NCI-H345 treated with DMSO at 0.1 percent for 48 hours (cell line): ENCODE results near the gene FRMD4A.
"Not testable (repeated sequence)": the region's sequence is repeated elsewhere in the genome, so short reads cannot be mapped to it uniquely, and the experiment has no call there.

Experiments used
- DNase-seq: peaks from one replicate; lab custom pipeline; 2025; ENCODE audit not compliant: unreplicated experiment; lab: John Stamatoyannopoulos, UW

The FRMD4A gene

DNA sequence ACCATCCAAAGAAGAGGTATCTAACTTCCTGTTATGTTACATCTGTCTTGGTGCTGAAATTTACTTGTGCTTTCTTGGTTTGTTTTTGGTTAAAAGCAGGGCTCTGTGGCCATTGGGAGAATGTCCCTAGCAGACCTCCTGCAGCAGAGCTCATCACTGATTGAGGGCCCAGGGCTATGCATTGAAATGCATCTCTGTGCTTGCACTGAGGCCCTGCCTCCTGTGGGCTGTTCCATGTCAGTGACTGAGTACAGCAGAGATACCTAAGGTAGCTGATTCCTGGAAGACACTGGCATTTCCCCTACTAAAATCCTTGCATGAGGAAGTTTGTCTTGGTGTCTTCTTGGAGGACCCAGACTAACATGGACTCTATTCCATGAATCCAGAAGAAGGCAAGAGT is 213.9 kb downstream of the FRMD4A start:
- no peak for DNase-seq

DNA sequence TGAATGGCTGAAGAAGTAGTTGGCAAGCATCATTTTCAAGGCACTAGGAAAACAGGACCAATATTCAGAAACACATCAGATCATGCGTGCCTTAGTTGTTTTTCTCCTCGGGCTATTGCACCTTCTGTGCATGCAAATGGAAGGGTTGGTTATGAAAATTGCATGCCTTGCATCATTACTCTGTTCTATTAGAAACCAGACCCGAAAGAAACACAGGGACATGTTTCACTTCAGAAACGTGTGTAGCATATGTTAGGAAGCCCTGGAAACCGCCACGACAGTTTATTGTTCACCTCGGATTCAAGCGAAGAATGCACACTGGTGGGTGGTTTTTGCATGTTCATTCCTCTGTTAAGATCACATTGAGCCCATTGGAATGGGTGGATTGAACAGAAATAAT is 214.7 kb downstream of the FRMD4A start:
- DNase-seq: no peak

DNA sequence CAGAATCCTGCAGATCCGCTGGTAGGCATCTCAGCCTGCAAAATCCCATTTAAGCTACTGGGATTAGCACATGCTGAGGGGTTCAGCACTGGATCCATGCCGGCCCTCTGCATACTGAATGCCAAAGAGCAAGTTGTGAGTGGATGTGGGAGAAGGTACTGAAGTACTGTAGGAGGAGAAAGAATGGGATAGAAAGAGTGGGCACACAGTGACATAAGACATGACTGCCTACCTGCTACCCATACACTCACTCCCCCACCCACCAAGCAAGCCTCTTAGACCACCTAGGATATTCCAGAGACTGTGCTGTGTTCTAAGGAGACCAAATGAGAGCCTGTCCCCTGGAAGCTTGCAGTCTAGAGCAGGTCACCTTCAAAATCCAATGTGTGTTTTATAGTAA is 215.9 kb downstream of the FRMD4A start:
- no peak for DNase-seq

DNA sequence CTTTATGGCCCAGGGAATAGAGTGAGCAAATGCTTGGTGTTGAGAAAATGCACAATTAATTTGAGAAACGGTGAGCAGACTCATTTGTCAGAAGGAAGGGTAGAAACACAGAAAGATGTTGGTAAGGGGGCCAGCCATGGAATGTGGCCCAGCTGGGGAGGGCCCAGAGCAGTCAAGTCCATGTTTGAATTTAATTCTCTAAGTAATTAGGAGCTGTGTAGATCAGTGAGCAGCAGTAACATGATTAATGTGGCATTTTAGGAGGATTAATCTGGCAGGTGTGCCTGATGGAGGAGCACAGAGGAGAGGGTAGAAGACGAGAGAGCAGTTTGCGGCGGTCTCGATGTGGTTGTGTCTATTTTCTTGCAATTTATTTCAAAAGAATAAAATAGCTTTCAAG is 218.7 kb downstream of the FRMD4A start:
- DNase-seq: no peak

DNA sequence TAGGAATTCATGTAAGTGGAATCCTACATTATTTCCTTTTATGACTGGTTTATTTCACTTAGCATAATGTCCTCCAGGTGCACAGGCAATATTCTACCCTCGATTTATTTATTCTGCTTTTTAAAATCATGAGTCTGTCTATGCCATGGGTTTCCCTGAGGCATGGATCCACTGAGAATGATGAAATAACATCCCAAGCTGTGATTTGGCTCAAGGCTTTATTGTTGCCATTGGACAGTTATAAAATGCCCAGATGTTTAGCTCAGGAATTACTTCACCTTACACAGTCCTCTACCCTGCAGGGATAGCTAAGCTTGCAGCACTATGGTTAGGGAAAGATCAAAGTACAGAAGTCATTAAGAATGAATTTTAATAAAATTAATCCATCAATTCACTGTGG is 219.5 kb downstream of the FRMD4A start:
- DNase-seq: no peak

DNA sequence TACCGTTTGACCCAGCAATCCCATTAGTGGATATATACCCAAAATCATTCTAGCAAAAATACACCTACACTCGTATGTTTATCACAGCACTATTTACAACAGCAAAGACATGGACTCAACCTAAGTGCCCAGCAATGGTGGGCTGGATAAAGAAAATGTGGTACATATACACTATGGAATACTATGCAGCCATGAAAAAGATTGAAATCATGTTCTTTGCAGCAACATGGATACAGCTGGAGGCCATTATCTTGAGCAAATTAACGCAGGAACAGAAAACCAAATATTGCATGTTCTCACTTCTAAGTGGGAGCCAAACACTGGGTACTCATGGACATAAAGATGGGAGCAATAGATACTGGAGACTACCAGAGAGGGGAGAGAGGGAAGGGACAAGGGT is 223.9 kb downstream of the FRMD4A start:
- DNase-seq: no peak

DNA sequence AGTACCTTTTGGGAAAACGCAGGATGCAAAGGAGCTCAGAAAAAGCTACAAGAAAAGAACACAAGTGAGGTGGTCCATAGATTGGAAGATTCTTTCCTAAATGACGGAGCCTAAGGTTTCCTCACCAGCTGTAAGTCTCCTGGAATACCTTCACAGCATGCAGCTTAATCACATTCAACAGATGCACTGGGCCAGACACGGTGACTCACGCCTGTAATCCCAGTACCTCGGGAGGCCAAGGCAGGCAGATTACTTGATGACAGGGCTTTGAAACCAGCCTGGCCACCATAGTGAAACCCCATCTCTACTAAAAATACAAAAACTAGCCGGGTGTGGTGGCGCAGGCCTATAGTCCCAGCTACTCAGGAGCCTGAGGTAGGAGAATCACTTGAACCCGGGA is 228.7 kb downstream of the FRMD4A start:
- no peak for DNase-seq

DNA sequence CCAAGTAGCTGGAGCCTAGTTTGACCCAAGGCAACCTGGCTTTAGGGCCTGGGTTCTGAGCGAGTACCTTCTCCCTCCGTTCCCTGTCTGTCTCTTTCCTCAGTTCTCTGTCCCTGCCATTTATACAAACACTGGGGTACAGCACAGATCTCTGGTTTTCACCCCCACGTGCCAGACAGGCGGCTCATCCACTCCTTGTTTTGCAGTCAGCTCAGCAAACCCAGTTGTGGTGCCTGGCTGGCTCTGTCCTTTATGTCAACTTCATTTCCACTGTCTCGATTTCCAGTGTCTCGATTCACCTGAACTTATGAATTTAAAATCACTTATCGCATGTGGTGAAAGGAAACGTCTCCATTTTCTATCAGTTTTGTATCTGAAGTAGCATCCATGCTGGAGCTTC is 230.8 kb downstream of the FRMD4A start:
- no peak for DNase-seq

DNA sequence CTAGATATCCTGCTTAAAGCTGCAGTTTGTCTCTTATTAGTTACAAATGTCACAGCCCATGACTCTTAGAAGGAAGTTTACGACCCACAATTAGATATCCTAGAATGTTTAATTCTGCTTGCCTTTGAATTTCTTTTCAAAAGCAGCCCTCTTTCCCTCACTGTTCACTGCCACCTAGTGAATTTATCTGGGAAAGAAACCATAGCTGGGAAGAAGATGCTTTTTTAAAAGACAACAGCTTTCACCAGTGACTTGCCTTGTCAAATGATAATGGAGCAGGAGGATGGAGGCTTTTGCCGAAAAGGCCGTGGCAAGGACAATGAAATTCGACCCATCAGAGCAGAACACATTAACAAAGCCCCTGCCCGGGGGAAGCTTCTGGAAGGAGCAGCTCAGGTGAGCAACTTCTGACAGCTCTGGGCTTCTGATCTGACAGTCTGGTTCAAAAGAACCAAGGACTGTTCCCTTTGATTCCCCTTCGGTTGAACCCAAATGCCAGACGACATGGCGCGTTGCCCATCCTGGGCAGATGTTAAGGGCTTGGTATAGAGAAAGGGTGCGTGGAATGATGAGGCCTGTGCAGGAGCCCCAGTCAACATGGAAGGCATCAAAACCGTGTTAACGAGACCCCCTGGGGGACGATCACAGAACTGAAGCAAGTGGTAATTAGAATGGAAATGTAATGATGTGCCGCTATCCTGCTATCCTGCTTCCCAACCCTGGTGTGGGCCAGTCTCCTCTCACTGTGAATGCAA is 236.8 kb downstream of the FRMD4A start:
- no peak for DNase-seq

DNA sequence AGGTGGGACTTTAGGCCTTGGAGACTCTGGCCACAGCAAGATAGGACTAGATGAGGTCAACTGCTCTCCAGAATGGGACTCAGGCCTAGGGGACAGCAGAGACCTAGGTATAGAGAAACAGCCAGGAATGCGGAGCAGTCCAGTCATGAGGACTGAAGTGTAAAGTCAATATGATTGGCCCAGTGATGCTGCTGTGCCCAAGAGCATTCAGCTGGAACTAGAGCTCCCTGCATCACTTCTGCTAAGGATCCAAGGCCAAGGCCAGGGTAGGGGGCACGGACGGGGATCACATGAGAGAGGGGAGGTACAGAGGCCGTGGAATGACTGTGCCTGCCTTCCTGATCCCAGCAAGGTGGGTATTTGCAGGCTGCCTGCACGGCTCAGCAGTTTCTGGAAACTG is 237.9 kb downstream of the FRMD4A start:
- no peak for DNase-seq

DNA sequence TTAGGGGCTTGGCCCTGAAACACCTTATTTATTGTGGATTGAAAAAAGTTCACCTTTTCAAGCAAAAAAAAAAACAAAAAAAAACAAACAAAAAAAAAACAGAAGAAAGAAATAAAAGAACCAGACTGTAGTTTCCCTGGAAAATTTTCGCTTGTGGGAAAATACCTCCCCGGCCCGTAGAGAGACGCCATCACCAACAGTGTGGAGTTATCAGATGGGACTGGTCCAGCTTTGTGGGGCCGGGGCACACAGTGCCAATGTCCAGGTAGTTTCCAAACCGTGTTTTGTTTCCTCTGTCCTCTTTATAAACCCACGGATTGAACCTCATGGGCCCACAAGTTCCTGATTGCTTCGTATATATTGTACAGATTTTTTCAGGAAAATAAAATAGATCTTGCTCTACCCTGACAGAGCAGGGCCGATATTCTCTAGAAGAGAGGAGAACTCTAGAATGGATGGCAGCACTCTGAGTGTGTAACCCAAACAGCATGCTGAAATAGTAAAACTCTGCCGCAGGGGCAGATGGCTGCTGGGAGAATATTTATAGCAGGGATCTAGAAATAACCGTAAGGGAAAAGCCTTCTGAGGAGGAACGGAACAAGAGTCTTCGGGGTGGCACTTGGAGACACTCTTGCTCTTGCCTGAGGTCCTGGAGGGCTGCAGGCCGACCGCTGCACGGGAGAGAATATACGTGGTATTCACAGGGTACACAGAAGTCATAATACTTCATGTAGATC is 241.0 kb downstream of the FRMD4A start:
- no peak for DNase-seq

DNA sequence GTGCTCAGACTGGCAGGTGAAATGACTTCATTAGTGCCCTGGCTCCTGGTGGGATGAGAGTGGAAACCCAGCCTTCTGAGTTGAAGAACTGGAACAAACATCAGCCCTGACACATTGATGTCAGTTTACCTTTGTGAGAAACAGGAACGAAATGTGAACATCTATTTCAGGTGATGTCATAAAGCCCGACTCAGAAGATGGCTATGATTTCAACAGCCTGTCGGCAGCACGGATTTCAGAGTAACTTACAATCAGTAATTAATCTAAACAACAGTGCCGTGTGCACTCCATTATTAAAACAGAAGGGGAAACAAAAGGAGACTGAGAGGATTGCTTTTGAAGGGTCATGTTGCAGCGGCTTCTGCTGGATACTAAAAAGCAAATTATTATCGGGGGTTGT is 243.2 kb downstream of the FRMD4A start:
- DNase-seq: peak; percentile 13

DNA sequence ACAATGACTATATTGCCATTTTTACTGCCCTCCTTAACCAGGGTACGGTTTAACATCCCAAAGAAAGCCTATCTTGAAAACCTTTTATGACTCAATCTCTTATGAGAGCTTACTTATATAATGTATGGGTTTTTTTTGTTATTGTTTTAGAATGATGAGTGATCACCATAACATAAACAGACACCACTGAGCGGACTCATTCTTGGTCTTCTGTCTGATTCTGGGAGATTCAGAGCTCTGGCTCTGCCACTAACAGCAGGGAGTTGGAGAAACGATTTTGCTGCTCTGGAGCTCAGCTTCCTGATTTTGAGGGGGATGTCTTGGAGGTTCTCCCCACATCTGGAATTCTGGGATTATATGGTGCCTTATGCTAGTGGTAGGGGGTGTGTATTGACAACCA is 244.1 kb downstream of the FRMD4A start:
- DNase-seq: no peak

DNA sequence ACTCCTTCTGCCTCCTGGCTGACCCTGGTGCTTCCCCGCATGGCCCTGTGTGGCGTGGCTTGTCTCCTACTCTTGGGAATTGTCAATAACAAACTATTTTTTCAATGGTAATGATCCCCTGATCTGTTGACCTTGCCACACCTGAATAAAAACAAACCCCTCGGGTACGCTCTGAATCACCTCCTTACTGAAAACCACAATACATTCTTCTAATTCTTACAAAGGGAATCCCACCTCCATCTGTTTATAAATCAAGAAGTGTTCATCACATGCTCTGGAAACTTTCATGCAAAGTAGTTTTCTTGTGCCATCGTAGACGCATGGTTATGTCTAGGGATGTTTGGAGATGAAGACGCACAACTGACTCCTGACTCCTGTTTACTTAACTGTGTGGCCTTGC is 245.8 kb downstream of the FRMD4A start:
- DNase-seq: no peak

DNA sequence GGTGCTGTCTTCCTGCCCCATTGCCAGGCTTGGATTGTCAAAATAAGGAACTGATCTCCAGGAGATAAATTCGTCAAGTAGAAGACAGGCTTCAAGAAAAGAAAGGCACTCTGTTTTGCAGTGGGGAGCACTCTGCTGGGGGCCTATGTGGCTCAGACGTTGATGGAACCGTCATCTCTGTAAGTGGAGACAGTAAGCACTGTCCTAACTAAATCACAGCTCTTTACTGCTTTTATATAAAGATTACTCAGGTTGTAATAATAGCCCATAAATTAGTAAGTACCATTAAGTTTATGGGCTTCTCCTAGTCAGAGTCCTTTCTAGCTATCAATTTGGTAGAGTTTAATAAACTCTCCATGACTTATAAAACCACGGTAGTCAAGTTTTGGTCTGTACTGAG is 249.9 kb downstream of the FRMD4A start:
- DNase-seq: no peak

DNA sequence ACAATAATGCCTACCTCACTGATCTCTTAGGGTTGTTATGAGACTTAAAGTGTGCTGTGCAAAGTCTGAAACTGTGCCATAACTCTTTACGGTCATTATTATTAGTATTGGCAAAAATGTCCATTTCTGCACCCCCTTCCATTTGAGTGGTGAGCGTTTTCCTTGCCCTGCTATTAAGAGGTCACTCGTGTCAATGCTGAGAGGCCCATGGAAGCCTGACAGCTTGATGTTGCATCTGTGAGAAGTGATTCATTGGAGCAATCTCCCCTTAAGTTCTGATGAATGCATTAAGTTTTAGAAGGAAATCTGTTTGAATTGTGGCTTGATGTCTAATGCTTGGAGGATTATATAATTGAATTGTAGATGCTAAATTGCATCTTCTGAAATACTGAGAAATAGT is 253.3 kb downstream of the FRMD4A start:
- DNase-seq: no peak

DNA sequence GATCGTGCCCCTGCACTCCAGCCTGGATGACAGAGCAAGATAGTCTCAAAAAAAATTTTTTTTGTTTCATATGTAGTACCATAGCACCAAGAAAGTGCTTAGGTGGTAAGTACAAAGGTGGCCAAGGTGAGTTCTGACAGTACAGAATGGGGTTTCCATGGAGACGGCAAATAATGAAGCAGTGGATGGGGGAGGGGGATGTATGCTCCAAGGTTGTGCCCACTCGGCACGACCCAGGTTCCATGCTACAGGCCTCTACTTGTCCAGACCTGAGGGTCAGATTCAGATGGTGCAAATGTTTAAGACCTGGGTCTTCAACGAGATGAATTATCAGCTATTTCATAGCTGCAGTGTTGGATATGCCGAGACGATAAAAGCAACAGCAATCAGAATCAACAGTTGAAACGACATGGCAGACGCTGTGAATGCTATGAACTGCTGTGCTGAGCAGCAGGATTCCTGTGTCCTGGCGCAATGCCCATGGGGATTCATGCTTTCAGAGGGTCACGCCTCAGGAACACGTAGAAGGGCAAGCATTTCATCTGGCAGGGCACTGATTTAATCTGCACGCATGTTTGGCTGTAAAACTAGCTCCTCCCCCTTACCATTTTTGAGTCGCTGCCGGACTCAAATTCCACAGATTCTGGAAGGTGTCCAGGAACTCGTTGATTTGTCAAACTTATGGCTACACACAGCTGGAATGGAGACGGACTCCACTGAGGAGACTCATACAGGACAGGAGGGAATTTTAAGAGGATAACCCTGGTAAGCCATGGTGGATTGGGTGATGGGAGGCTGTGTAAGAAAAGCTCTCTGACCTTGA is 256.5 kb downstream of the FRMD4A start:
- peak; percentile 78 for DNase-seq

DNA sequence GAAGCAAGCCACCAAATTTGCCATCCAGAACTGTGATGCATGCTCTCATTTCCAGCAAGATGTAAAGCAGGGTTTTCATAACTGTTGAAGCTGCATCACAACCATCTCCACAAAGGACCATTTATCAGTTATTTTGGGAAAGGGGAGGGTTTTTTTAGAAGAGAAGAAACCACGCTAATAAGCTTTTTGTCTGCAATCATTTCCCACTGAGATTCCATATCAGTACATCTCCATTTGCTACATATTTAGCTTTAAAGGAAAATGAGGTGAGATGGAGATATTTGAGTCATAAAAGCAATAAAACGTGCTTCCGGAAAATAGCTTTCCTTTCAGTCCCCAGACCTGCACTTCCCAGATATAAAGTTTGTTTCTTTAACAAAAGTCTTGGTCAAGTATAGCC is 258.2 kb downstream of the FRMD4A start:
- DNase-seq: no peak

DNA sequence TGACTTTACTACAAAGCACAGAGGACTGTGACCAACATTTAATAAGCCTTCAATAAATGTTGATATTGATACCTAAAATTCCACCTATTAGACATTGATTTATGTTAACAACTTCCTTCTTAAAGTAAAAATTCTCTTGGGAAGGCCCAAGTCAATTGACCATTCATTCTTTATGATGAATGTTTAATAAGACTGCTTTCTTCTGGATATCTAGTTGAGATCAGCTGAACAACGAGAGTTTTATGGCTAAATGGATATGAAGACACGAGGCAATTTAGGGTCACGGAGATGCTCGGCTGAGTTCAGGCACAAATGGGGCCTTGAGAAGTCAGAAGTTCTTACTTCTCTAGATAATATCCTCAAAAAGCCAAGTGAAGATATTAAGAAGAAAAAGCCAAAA is 258.8 kb downstream of the FRMD4A start:
- no peak for DNase-seq

DNA sequence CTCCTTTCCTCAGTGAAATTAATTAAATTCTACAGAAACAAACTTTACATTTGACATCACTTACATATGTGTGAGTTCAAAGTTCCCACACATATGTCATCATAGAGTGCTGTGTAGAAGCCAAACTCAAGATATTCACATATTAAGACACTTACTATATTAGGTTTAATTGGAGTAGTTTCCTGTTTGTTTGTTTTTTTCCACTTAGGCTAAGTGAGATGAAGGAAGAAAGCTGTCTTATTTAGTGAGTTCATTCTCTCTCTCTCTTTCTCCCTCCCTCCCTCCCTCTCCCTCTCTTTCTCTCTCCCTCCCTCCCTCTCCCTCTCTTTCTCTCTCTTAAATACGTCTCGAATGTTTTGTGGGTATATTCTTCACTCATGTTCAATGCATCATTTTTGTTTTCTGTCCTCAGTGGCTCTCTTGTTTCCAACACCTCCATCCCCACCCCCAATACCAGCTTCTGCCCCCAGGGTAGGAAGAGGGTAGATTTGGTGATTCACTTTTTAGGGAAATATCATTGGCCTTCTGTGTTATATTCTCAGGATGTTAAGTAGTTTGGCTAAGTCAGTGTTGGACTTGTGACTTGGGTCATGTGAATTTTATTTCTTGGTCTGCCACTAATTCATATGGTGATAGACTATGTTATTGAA is 262.0 kb downstream of the FRMD4A start:
- DNase-seq: no peak

DNA sequence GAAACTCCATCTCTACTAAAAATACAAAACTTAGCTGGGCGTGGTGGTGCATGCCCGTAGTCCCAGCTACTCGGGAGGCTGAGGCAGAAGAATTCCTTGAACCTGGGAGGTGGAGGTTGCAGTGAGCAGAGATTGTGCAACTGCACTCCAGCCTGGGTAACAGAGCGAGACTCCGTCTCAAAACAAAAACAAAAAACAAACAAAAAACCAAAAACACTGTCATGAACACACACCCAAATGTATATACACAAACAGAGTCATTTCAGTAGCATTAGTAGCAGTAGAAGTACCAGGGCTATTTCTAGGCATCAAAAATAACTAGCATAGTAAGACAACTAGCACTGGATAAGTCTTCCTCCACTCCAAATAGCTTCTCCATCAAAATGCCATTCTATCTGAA is 263.1 kb downstream of the FRMD4A start:
- not testable (repeated sequence) for DNase-seq
